Endothelial cell of umbilical vein (primary cell): ENCODE measurements around the gene ADGRG1. TPM values are rescaled to one million over a fixed set of nuclear protein-coding genes. Genes with fewer than 3 reads are reported as not detected.

Source experiments
- BruUV-seq: library from RNA; stranded (reverse); fragments of 400-500 nt; replicated peaks from 2 replicates; lab custom pipeline; 2021; lab: Mats Ljungman, UMichigan
- CTCF ChIA-PET: fragments of 300-600, 350-600 bp; sonication (Branson Sonifier 250); formaldehyde crosslinking; loops from one replicate; lab custom pipeline; 2021; ENCODE audit warnings: antibody characterized with exemption, inconsistent platforms; lab: Charles Lee
- POLR2A ChIA-PET: fragments of 300-600, 350-600 bp; sonication (Branson Sonifier 250); formaldehyde crosslinking; loops from one replicate; lab custom pipeline; 2021; ENCODE audit warnings: antibody characterized with exemption, inconsistent platforms; lab: Charles Lee
- DNase-seq: peaks from one replicate; pipeline ENCODE4 v3.0.0-alpha.2; 2011; ENCODE audit warnings: low read depth, low spot score
- FAIRE-seq: peaks from 2 replicates; lab custom pipeline; 2011; peaks lifted over from hg19 to GRCh38; lab: Jason Lieb, UNC
- H2AFZ ChIP-seq: 2 replicates; pipeline ENCODE4 v1.6.0; 2012; ENCODE audit warnings: low read depth, low read length, control low read depth, inconsistent platforms
- H3K27ac ChIP-seq: 2 replicates; pipeline ENCODE4 v1.5.1; 2011; ENCODE audit warnings: low read depth, mild to moderate bottlenecking, control low read depth, low read length, moderate library complexity; ENCODE audit not compliant: insufficient read depth
- H3K27me3 ChIP-seq, 2 experiments: 2 replicates each; pipeline versions ENCODE4 v1.6.0 to v1.6.1; 2011; ENCODE audit warnings: low read length in 2 of 2, mixed read lengths in 1 of 2; ENCODE audit not compliant: control insufficient read depth in 2 of 2, insufficient read depth in 2 of 2
- H3K36me3 ChIP-seq, 2 experiments: 2 replicates in 1 of 2; 3 replicates in 1 of 2; pipeline ENCODE4 v1.5.1; 2011; ENCODE audit warnings: low read length in 2 of 2, mild to moderate bottlenecking in 1 of 2, moderate library complexity in 1 of 2; ENCODE audit not compliant: control insufficient read depth in 2 of 2, insufficient read depth in 2 of 2; ENCODE audit errors: extremely low read depth in 1 of 2
- H3K4me1 ChIP-seq: 3 replicates; pipeline ENCODE4 v1.5.1; 2011; ENCODE audit warnings: mild to moderate bottlenecking, low read length; ENCODE audit not compliant: control insufficient read depth, insufficient read depth; ENCODE audit errors: extremely low read depth
- H3K4me2 ChIP-seq: 2 replicates; pipeline ENCODE4 v1.6.1; 2011; ENCODE audit warnings: low read length, control low read depth, mixed read lengths; ENCODE audit not compliant: insufficient read depth
- H3K4me3 ChIP-seq, 3 experiments: fragments of 200-600 bp in 1 of 3; sonication (generic), shearing (Covaris generic) in 1 of 3; replicated peaks in 1 of 3; 2 replicates each; pipeline ENCODE4 v1.5.1; 2011 to 2016; ENCODE audit warnings: control low read depth in 3 of 3, low read length in 3 of 3, mild to moderate bottlenecking in 2 of 3, inconsistent platforms in 1 of 3, low read depth in 1 of 3, moderate library complexity in 1 of 3; ENCODE audit not compliant: insufficient read depth in 1 of 3
- H3K79me2 ChIP-seq: 2 replicates; pipeline ENCODE4 v1.6.0; 2012; ENCODE audit warnings: low read length, inconsistent platforms; ENCODE audit not compliant: control insufficient read depth, insufficient read depth
- H3K9ac ChIP-seq: replicated peaks from 2 replicates; pipeline ENCODE3; 2011; ENCODE audit warnings: low read length, control low read depth; ENCODE audit not compliant: insufficient read depth; ENCODE audit errors: extremely low read depth
- H3K9me1 ChIP-seq: replicated peaks from 3 replicates; pipeline ENCODE4 v1.6.0; 2011; ENCODE audit warnings: mild to moderate bottlenecking, low read length; ENCODE audit not compliant: control insufficient read depth, insufficient read depth; ENCODE audit errors: extremely low read depth
- H3K9me3 ChIP-seq: replicated peaks from 2 replicates; pipeline ENCODE4 v1.5.1; 2012; ENCODE audit warnings: low read length, inconsistent platforms; ENCODE audit not compliant: control insufficient read depth, insufficient read depth
- H4K20me1 ChIP-seq: replicated peaks from 2 replicates; pipeline ENCODE3; 2011; ENCODE audit warnings: mild to moderate bottlenecking, low read length; ENCODE audit not compliant: control insufficient read depth, insufficient read depth; ENCODE audit errors: extremely low read depth
- EZH2 ChIP-seq: IDR thresholded peaks from 2 replicates; pipeline ENCODE4 v1.6.1; 2012; ENCODE audit warnings: borderline replicate concordance, low read depth, mild to moderate bottlenecking, moderate library complexity, low read length, inconsistent platforms; ENCODE audit not compliant: severe bottlenecking
- FOS ChIP-seq: IDR thresholded peaks from 2 replicates; pipeline ENCODE4 v1.6.1; 2011; ENCODE audit warnings: mild to moderate bottlenecking, low read length, moderate library complexity, borderline replicate concordance; ENCODE audit not compliant: insufficient read depth
- GATA2 ChIP-seq: IDR thresholded peaks from 2 replicates; pipeline ENCODE4 v1.7.0; 2011; ENCODE audit warnings: low read depth, mild to moderate bottlenecking, moderate library complexity, mixed read lengths, low read length; ENCODE audit not compliant: insufficient read length, insufficient read depth
- JUN ChIP-seq: IDR thresholded peaks from 2 replicates; pipeline ENCODE4 v1.6.1; 2011; ENCODE audit warnings: borderline replicate concordance, low read depth; ENCODE audit not compliant: insufficient read length, insufficient read depth
- MYC ChIP-seq: IDR thresholded peaks from one replicate; pipeline ENCODE4 v1.6.1; 2011; ENCODE audit warnings: mild to moderate bottlenecking, low read depth, low read length
- POLR2A ChIP-seq: IDR thresholded peaks from 2 replicates; pipeline ENCODE4 v1.6.1; 2012; ENCODE audit warnings: low read depth, mild to moderate bottlenecking, control low read depth, low read length
- POLR2AphosphoS5 ChIP-seq: IDR thresholded peaks from 2 replicates; pipeline ENCODE4 v1.6.1; 2012; ENCODE audit warnings: low read depth, mild to moderate bottlenecking, control low read depth, low read length, moderate library complexity; ENCODE audit not compliant: insufficient read depth
- dilution Hi-C: fragments of 300-500 bp; cut with MboI; formaldehyde crosslinking; loops from one replicate; pipeline ENCODE4 v1.15.0; 2019; ENCODE audit warnings: low sequenced_read_pairs; ENCODE audit not compliant: extremely low pct_ligation_motif_present
- intact Hi-C: fragments of 100-400 bp; cut with micrococcal nuclease; formaldehyde crosslinking; loops from one replicate; pipeline ENCODE4 v1.10.0; 2022
- polyA plus RNA-seq, 4 experiments: library from polyadenylated mRNA; depleted of rRNA in 3 of 4; stranded (reverse) in 3 of 4; unstranded in 1 of 4; fragments of >200 nt; gene quantifications; 2 replicates each; pipeline versions ENCODE4 v1.2.1 to v1.2.3, GENCODE V29; 2011 to 2012; ENCODE audit warnings: missing spikeins in 1 of 4
- total RNA-seq: library from RNA; stranded (reverse); gene quantifications from 2 replicates; pipeline ENCODE4 v1.2.3, GENCODE V29; 2021
- TF ChIP-seq, protein P1 (sequence below), 2 donors: IDR thresholded peaks; 1 replicate in 1 of 2; 2 replicates in 1 of 2; pipeline ENCODE4 v1.5.1; 2011; ENCODE audit warnings: low read length in 2 of 2, mild to moderate bottlenecking in 2 of 2, moderate library complexity in 2 of 2, control low read depth in 1 of 2, inconsistent platforms in 1 of 2, low read depth in 1 of 2; ENCODE audit not compliant: insufficient read depth in 1 of 2; ENCODE audit errors: extremely low read depth in 1 of 2
- TF ChIP-seq, protein P2 (sequence below): IDR thresholded peaks from 2 replicates; pipeline ENCODE4 v1.6.1; 2011; ENCODE audit not compliant: insufficient read depth, insufficient read length

ADGRG1 gene
- total and polyA plus RNA-seq, 2 donors (not counting 3 experiments of a cell fraction or from before 2014, with no cell fraction given) = 45.6 to 92.5 TPM

DNA sequence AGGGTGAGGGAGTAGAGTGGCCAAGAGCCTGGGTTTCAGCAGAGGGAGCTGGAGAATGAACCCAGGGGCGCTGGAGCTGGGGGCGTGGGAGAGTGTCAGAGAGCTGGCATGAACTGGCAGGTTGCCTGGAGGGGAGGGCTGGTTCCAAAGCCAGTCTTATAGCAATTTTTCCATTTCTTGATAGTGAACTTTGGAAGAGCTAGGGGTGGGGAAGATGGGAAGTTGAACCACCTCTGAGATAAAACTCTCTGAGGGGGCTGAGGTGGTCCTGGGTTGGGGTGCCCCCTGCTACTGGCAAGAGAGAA is 49.1 kb upstream of the ADGRG1 start:
- Histone ChIP-seq H3K9ac (no peak overlapping the region), H3K27me3 (no peaks in the 10 kb centered on the region), H3K4me2 (no peak overlapping the region), H3K9me3 (no peaks in the 10 kb centered on the region), H3K79me2 (no peaks in the 10 kb centered on the region), H3K4me3 (no peak overlapping the region), H4K20me1 (no peaks in the 10 kb centered on the region), H3K9me1 (no peaks in the 10 kb centered on the region), H3K4me1 (no peaks in the 10 kb centered on the region), H3K27ac (no peak overlapping the region), H2AFZ (no peak overlapping the region), H3K36me3 (no peaks in the 10 kb centered on the region)
- no peak for DNase-seq
- no TSS peak for BruUV-seq
- ChIA-PET POLR2A (interaction anchor here (0.6 kb wide), 1 partner anchor 28 kb away, joined by 6 read pairs; no protein-coding TSS in a partner anchor), CTCF (interaction anchor here (0.7 to 1.6 kb wide), 4 partner anchors 11 to 346 kb away, joined by 3 to 6 read pairs (median 3); no protein-coding TSS in a partner anchor)
- intact Hi-C loops (no loop called here), dilution Hi-C loops (no loop called here)
- TF ChIP-seq EZH2 (no peak), POLR2A (no peak), JUN (no peak), FOS (no peak), GATA2 (no peak), MYC (no peak), POLR2AphosphoS5 (no peak)
- TF ChIP-seq, protein P1, sequence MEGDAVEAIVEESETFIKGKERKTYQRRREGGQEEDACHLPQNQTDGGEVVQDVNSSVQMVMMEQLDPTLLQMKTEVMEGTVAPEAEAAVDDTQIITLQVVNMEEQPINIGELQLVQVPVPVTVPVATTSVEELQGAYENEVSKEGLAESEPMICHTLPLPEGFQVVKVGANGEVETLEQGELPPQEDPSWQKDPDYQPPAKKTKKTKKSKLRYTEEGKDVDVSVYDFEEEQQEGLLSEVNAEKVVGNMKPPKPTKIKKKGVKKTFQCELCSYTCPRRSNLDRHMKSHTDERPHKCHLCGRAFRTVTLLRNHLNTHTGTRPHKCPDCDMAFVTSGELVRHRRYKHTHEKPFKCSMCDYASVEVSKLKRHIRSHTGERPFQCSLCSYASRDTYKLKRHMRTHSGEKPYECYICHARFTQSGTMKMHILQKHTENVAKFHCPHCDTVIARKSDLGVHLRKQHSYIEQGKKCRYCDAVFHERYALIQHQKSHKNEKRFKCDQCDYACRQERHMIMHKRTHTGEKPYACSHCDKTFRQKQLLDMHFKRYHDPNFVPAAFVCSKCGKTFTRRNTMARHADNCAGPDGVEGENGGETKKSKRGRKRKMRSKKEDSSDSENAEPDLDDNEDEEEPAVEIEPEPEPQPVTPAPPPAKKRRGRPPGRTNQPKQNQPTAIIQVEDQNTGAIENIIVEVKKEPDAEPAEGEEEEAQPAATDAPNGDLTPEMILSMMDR (IDR thresholded peaks at IDR 0.05; ENCODE audit: extremely low read depth in 1 of 2, insufficient read depth in 1 of 2, low read depth in 1 of 2, low read length in 2 of 2) = no peak
- TF ChIP-seq, protein P2, sequence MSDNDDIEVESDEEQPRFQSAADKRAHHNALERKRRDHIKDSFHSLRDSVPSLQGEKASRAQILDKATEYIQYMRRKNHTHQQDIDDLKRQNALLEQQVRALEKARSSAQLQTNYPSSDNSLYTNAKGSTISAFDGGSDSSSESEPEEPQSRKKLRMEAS = no peak
- no peak for FAIRE-seq
